Measurements from ENCODE around the gene MCIDAS.

MCIDAS gene

GRCh38 chr5:55232271-55232984 lies 5.3 kb upstream of the MCIDAS start:
- WGBS, 2 experiments: 1% methylated on average over 45 of the region's 45 CpGs
- H3K4me1 ChIP-seq (ENCODE audit: control insufficient read depth, insufficient read depth, low read length): peaks cover 11% of the 10 kb centered on the region
- H3K4me3 ChIP-seq (ENCODE audit: insufficient read depth, low read depth, low read length): peak overlapping the region; percentile 52
- peaks cover 99% of the 10 kb centered on the region for H3K27me3 ChIP-seq (ENCODE audit: control insufficient read depth, insufficient read depth, low read length, poor library complexity, severe bottlenecking)
- no peaks in the 10 kb centered on the region for H3K9me3 ChIP-seq (ENCODE audit: control insufficient read depth, low read length)
- H3K27ac ChIP-seq (ENCODE audit: insufficient read depth, low read depth, low read length, poor library complexity, severe bottlenecking): no peak overlapping the region
- no peaks in the 10 kb centered on the region for H3K36me3 ChIP-seq (ENCODE audit: control insufficient read depth, insufficient read depth, low read length)

DNA sequence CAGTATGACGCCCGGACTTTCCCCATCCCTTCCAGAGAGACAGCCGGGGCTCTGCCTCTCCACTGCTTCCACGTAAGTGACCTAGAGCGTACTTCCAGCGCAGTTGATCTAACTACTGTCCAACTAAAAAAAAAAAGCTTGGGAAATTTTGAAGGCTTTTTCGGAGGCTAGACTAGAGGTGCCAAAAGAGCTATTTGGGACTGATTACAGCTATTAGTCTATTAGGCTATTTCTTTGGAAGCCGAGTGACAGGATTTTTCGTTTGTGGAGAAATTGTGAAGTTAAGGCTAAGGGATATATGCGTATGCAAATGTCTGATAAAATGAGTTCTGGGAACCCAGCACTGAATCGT lies 4.8 kb upstream of the MCIDAS start:
- Histone ChIP-seq H3K36me3 (ENCODE audit: control insufficient read depth, insufficient read depth, low read length) (no peaks in the 10 kb centered on the region), H3K4me3 (ENCODE audit: insufficient read depth, low read depth, low read length) (no peak overlapping the region), H3K9me3 (ENCODE audit: control insufficient read depth, low read length) (no peaks in the 10 kb centered on the region), H3K4me1 (ENCODE audit: control insufficient read depth, insufficient read depth, low read length) (peaks cover 11% of the 10 kb centered on the region), H3K27me3 (ENCODE audit: control insufficient read depth, insufficient read depth, low read length, poor library complexity, severe bottlenecking) (peaks cover 99% of the 10 kb centered on the region), H3K27ac (ENCODE audit: insufficient read depth, low read depth, low read length, poor library complexity, severe bottlenecking) (no peak overlapping the region)
- 4 to 6% methylated on average over 11 of the region's 11 CpGs for WGBS, 2 experiments

DNA sequence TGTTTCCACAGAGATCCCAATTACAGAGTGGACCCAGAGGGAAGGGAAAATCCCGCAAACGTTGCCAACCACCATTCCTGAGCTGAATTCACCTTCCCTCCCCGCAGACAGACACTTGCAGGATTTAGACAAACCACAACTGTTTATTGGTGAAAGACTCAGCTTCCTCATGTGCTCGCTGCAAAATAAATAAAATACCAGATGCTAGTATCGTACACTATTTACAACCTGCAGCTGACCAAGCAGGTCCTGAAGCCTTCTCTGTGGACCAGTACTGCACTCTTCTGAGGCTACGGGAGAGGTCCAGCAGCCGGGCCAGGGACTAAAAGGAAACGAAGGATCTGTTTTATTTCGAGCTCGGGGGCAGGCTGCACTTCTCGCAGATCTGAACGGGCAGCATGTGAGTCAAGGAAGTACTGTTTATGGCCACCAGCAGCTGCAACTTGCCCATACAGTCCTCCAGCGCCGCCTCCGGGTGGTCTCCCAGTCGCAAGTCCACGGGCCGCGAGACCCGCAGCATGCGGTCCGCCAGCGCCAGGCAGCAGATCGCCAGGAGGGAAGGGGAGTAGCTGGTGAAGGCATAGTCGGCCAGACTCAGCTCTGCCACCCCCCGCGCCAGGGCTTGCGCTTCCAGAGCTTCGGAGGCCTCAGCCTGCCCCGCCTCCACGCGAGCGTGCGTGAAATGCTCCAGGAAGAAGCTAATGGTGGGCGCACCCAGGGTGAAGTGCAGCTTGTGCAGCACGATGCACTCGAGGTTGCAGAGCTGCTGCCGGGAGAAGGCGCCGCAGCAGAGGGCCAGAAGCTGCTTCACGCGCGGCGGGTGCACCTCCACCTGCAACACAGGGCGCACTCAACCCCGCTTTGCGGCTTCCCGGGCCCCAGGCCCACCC lies 4.2 kb upstream of the MCIDAS start:
- Histone ChIP-seq H3K9me3 (ENCODE audit: control insufficient read depth, low read length) (no peaks in the 10 kb centered on the region), H3K36me3 (ENCODE audit: control insufficient read depth, insufficient read depth, low read length) (no peaks in the 10 kb centered on the region), H3K27ac (ENCODE audit: insufficient read depth, low read depth, low read length, poor library complexity, severe bottlenecking) (no peak overlapping the region), H3K27me3 (ENCODE audit: control insufficient read depth, insufficient read depth, low read length, poor library complexity, severe bottlenecking) (peaks cover 99% of the 10 kb centered on the region), H3K4me1 (ENCODE audit: control insufficient read depth, insufficient read depth, low read length) (peaks cover 11% of the 10 kb centered on the region), H3K4me3 (ENCODE audit: insufficient read depth, low read depth, low read length) (no peak overlapping the region)
- WGBS, 2 experiments: 6 to 7% methylated on average over 48 of the region's 48 CpGs

DNA sequence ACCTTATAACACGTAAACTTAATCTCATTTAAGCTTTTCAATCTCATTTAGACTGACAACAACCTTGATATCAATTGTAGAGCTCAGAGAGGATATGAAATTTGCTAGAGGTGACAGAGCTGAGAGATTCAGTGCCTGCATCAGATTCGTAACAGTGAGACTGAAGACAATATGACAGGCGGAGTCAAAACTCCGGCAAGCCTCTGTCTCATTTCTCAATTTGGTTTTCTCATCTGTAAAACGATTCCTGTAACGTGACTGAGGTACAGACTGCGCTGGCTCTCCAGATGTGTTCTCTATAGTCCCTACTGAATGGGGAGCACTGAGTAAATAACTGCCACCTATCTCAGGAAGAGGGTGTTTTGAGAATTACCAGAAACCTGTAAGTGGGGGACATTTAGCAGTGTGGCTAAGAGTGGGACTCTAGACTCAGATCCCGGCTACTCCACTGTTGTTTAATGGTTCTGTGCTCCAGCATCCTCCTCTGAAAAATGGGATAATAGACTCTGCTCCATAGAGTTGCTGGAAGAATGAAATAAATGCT lies 3.0 kb upstream of the MCIDAS start:
- no peak overlapping the region for H3K27ac ChIP-seq (ENCODE audit: insufficient read depth, low read depth, low read length, poor library complexity, severe bottlenecking)
- peaks cover 11% of the 10 kb centered on the region for H3K4me1 ChIP-seq (ENCODE audit: control insufficient read depth, insufficient read depth, low read length)
- H3K9me3 ChIP-seq (ENCODE audit: control insufficient read depth, low read length): no peaks in the 10 kb centered on the region
- H3K4me3 ChIP-seq (ENCODE audit: insufficient read depth, low read depth, low read length): no peak overlapping the region
- 52 to 56% methylated on average over 8 of the region's 8 CpGs for WGBS, 2 experiments
- no peaks in the 10 kb centered on the region for H3K36me3 ChIP-seq (ENCODE audit: control insufficient read depth, insufficient read depth, low read length)
- peaks cover 100% of the 10 kb centered on the region for H3K27me3 ChIP-seq (ENCODE audit: control insufficient read depth, insufficient read depth, low read length, poor library complexity, severe bottlenecking)

DNA sequence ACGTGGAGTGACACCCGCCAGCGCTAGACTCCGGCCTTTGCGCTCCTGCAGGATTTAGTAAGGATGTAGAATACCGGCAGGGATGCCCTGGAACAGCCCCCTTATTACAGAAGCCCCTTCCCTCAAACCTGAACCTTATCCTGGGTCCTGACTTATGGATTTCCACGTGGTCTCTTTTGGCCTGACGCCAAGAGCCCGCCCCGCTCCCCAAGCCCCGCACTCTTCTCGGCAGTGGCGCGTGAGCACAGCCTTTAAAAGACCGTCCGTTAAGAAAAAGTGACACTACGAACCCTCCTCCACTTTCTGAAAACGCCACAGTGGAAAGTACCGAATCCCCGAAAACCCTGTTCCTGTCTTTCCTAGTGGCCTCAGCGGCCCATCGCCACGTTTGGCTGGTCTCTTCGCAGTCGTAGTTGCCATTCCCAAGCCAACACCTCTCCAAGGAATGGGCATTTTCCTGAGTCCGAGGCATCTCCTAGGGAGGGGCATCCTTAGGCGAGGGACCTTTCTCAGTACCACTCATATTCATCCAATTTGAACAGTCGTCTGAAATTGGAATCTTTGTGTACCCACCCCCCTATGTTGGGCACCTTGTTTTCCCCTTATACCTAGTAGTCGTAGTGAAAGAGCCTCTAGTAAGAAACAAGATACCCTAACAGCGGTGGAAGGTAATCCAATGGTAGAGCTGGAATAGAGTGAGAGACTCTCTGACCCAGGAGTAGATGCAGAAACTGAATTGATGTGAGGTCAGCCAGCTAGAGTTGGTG lies 732 bp upstream of the MCIDAS start:
- WGBS, 2 experiments: 4% methylated on average over 30 of the region's 30 CpGs
- no peaks in the 10 kb centered on the region for H3K9me3 ChIP-seq (ENCODE audit: control insufficient read depth, low read length)
- no peak overlapping the region for H3K27ac ChIP-seq (ENCODE audit: insufficient read depth, low read depth, low read length, poor library complexity, severe bottlenecking)
- no peaks in the 10 kb centered on the region for H3K36me3 ChIP-seq (ENCODE audit: control insufficient read depth, insufficient read depth, low read length)
- H3K27me3 ChIP-seq (ENCODE audit: control insufficient read depth, insufficient read depth, low read length, poor library complexity, severe bottlenecking): peaks cover 100% of the 10 kb centered on the region
- H3K4me1 ChIP-seq (ENCODE audit: control insufficient read depth, insufficient read depth, low read length): peaks cover 12% of the 10 kb centered on the region
- peak overlapping the region; percentile 33 for H3K4me3 ChIP-seq (ENCODE audit: insufficient read depth, low read depth, low read length)

GRCh38 chr5:55226027-55226933 lies 835 bp downstream of the MCIDAS start:
- H3K4me3 ChIP-seq (ENCODE audit: insufficient read depth, low read depth, low read length): peak overlapping the region; percentile 33
- no peaks in the 10 kb centered on the region for H3K9me3 ChIP-seq (ENCODE audit: control insufficient read depth, low read length)
- peaks cover 6% of the 10 kb centered on the region for H3K4me1 ChIP-seq (ENCODE audit: control insufficient read depth, insufficient read depth, low read length)
- 4 to 5% methylated on average over 53 to 54 of the region's 54 CpGs for WGBS, 2 experiments
- no peaks in the 10 kb centered on the region for H3K36me3 ChIP-seq (ENCODE audit: control insufficient read depth, insufficient read depth, low read length)
- no peak overlapping the region for H3K27ac ChIP-seq (ENCODE audit: insufficient read depth, low read depth, low read length, poor library complexity, severe bottlenecking)
- H3K27me3 ChIP-seq (ENCODE audit: control insufficient read depth, insufficient read depth, low read length, poor library complexity, severe bottlenecking): peaks cover 100% of the 10 kb centered on the region

GRCh38 chr5:55225346-55225745 lies 1.8 kb downstream of the MCIDAS start:
- Histone ChIP-seq H3K27me3 (ENCODE audit: control insufficient read depth, insufficient read depth, low read length, poor library complexity, severe bottlenecking) (peaks cover 100% of the 10 kb centered on the region), H3K4me1 (ENCODE audit: control insufficient read depth, insufficient read depth, low read length) (peaks cover 6% of the 10 kb centered on the region), H3K4me3 (ENCODE audit: insufficient read depth, low read depth, low read length) (no peak overlapping the region), H3K36me3 (ENCODE audit: control insufficient read depth, insufficient read depth, low read length) (no peaks in the 10 kb centered on the region), H3K27ac (ENCODE audit: insufficient read depth, low read depth, low read length, poor library complexity, severe bottlenecking) (no peak overlapping the region), H3K9me3 (ENCODE audit: control insufficient read depth, low read length) (no peaks in the 10 kb centered on the region)

- Histone ChIP-seq H3K27me3 (ENCODE audit: control insufficient read depth, insufficient read depth, low read length, poor library complexity, severe bottlenecking) (peaks cover 100% of the 10 kb centered on the region), H3K4me1 (ENCODE audit: control insufficient read depth, insufficient read depth, low read length) (peaks cover 6% of the 10 kb centered on the region), H3K27ac (ENCODE audit: insufficient read depth, low read depth, low read length, poor library complexity, severe bottlenecking) (no peak overlapping the region), H3K36me3 (ENCODE audit: control insufficient read depth, insufficient read depth, low read length) (no peaks in the 10 kb centered on the region), H3K9me3 (ENCODE audit: control insufficient read depth, low read length) (no peaks in the 10 kb centered on the region), H3K4me3 (ENCODE audit: insufficient read depth, low read depth, low read length) (no peak overlapping the region)
- WGBS, 2 experiments: 14 to 29% methylated on average over 7 of the region's 7 CpGs
Observed at GRCh38 chr5:55223812-55224240, 3.3 kb downstream of the MCIDAS start.

GRCh38 chr5:55222985-55223811 lies 3.9 kb downstream of the MCIDAS start:
- H3K36me3 ChIP-seq (ENCODE audit: control insufficient read depth, insufficient read depth, low read length): no peaks in the 10 kb centered on the region
- H3K27me3 ChIP-seq (ENCODE audit: control insufficient read depth, insufficient read depth, low read length, poor library complexity, severe bottlenecking): peaks cover 100% of the 10 kb centered on the region
- WGBS, 2 experiments: 2 to 3% methylated on average over 61 of the region's 61 CpGs
- H3K4me1 ChIP-seq (ENCODE audit: control insufficient read depth, insufficient read depth, low read length): peaks cover 6% of the 10 kb centered on the region
- H3K4me3 ChIP-seq (ENCODE audit: insufficient read depth, low read depth, low read length): peak overlapping the region; percentile 9
- H3K9me3 ChIP-seq (ENCODE audit: control insufficient read depth, low read length): no peaks in the 10 kb centered on the region
- H3K27ac ChIP-seq (ENCODE audit: insufficient read depth, low read depth, low read length, poor library complexity, severe bottlenecking): no peak overlapping the region

Data from ectodermal cell (in vitro differentiated cells).